ENCODE measurements around the gene NTM.

- TF ChIP-seq ZNF214 (tag by site-specific recombination; IDR thresholded peaks at IDR 0.05; ENCODE audit: borderline replicate concordance) = no peak
- no peak for TF ChIP-seq CTCF (tag by site-specific recombination; IDR thresholded peaks at IDR 0.05)
- TF ChIP-seq ZSCAN30 (tag by site-specific recombination; IDR thresholded peaks at IDR 0.05) = no peak
- TF ChIP-seq ZNF518A (tag by site-specific recombination; conservative IDR thresholded peaks at IDR 0.05; ENCODE audit: low read depth) = no peak
- no peak for TF ChIP-seq INSM2 (tag by site-specific recombination; IDR thresholded peaks at IDR 0.05)
- TF ChIP-seq SCRT2 (tag by site-specific recombination; IDR thresholded peaks at IDR 0.05) = no peak
- TF ChIP-seq PRDM6 (tag by site-specific recombination; IDR thresholded peaks at IDR 0.05) = no peak
- TF ChIP-seq ZNF513 (tag by site-specific recombination; IDR thresholded peaks at IDR 0.05) = no peak
- TF ChIP-seq BCL11A (tag by site-specific recombination; IDR thresholded peaks at IDR 0.05; ENCODE audit: low read depth) = no peak
- no peak for TF ChIP-seq ZNF350 (tag by site-specific recombination; IDR thresholded peaks at IDR 0.05)
- no peak for TF ChIP-seq ZNF514 (tag by site-specific recombination; IDR thresholded peaks at IDR 0.05)
Observed at GRCh38 chr11:132103021-132103420, 732.6 kb downstream of the NTM start.

Measured in HEK293 (cell line).